Germinal center (tissue), 1 donor: ENCODE data around the gene SCOC.
"Not testable (repeated sequence)": the region's sequence is repeated elsewhere in the genome, so short reads cannot be mapped to it uniquely, and the experiment has no call there.

Experiments used
- DNase-seq: peaks from one replicate; pipeline ENCODE4 v3.0.0; 2012; ENCODE audit warnings: mixed read lengths, low spot score

SCOC gene

DNA sequence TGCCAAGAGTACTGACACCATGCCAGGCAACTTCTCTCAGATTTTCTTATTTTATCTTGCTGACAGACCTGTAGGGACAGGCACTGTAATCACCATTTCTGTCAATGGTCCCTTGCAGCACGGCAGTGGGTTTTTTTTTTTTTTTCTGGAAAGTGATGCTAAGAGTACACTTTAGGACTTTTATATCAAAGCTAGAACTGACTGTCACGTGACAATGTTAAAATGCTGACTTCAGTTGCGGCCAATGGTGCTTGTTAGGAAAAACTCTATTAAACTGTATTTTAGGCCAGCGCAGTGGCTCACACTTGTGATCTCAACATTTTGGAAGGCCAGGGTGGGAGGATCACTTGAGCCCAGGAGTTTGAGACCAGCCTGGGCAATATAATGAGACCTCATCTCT, 12.3 kb upstream of the SCOC start:
- DNase-seq, result no peak

DNA sequence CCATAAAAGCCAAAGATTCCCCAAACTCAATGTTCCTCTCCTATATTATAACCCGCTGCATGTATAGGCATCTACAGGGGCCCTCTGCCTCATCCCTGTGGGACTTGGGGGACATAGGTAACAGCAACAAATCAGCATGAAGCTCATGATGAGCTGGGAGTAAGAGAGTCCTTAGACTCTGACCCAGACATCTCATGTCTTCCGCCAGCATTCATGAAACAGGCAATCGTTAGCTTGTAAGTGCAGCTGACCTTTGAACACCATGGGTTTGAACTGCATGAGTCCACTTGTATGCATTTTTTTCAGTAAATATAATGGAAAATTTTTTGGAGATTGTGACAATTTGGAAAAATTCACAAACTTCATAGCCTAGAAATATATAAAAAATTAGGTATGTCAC, 10.4 kb upstream of the SCOC start:
- no peak for DNase-seq

DNA sequence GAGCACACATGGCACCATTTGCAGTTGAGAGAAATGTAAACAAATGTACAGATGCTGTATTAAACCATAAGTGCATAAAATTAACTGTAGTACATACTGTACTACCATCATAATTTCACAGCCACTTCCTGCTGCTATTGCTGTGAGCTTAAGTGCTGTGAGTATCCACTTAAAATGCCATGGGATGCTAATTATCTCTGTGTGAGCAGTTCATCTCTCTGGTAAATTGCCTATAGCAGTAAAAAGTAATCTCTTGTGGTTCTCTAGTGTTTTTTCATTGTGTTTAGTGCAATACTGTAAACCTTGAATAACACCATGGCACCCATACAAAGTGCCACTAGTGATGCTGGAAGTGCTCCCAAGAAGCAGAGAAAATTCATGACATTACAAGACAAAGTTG, 9.9 kb upstream of the SCOC start:
- DNase-seq, result no peak

DNA sequence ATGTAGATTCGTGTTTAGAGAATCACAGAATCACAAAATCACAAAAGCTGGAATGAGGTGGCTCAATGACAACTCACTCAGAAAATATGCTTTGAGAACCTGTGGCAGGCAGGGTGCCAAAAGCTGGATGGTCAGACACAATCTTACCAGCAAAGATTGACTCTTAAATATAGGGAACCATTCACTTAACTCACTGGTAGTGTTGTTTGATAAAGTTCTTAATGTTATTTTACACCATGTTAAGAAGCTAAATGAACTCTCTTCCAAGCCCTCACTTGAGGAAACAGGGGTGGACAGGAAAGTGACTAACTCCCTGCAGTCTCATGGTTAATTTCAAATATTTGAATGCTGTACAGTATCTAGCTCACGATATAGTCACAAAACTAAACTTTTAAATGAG, 5.7 kb upstream of the SCOC start:
- DNase-seq, result no peak

DNA sequence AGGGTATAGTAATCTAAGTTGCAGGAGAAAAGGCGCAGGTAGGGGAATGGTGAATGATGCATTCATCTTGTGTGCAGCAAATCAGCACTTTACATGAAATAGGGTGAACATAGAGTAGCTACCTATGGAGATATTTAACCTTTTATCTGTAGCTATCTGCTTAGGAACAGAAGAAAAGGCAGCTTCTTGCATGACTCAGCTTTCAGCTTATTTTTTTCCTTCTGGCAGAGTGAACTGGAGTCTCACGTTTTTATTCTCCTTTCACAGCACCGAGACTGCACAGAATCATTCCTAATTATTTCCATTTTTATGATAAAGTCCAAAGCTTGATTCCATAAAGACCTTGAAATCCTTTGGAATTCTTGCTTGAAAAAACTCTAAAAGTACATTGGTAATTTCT, 4.8 kb upstream of the SCOC start:
- no peak for DNase-seq

DNA sequence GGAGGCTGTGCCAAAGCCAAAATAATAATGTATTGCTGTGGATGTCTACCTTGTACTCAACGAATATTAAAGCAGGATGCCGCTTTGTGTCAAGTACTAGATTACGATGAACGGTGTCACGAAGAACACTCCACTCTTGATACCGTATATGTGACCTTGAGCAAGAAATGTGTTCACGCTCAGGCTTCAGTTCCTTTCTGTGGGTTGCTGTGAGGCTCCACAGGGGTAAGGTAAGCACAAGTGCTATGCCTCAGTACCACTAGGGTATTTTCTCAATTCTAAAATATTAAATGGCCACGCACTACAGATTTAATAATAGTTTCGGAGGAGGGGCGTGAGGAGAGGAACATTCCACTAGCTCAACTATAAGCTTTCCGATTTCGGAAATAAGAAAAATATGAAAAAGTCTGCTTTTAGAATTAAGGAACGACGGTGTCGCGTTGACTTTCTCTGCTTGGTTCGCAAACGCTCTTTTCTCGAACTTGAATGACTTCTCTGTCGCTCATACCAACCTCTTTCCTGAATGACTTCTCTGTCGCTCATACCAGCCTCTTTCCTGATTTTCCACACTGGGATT, 607 bp upstream of the SCOC start:
- peak; percentile 59 for DNase-seq

DNA sequence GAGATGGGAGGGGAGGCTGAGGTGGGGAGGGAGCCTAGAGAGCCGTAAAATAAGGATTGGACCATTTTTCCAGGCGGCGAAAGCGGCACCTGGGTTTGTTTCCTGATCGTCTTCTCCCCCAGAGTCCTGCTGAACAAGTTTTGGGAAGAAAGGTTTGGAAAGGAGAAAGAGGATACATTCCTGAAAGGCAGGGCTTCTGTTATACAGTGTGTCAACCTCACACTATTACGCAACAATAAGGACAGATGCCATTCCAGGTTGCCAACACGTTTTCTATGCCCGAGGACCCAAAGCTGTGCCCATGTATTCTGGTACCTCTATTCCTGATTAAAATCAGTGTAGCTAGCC, 658 bp downstream of the SCOC start:
- DNase-seq, result no peak

DNA sequence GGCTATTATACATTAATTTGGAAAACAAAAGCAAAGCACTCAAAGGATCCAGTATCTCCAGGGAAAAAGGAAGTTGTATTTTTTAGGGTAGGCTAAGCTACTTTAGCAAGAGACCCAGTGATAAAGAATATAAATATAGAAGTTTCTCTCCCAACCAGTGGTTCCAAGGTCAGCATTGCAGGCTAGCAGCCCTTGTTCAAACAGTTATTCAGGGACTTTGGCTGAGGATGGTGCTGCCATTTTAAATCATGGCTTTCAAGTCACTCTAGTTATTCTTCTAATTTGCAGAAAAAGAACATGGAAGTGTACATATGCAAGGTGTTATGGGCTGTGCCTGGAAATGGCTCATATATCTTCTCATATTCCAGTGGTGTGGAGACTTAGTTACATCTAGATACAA, 9.3 kb downstream of the SCOC start:
- DNase-seq, result no peak

DNA sequence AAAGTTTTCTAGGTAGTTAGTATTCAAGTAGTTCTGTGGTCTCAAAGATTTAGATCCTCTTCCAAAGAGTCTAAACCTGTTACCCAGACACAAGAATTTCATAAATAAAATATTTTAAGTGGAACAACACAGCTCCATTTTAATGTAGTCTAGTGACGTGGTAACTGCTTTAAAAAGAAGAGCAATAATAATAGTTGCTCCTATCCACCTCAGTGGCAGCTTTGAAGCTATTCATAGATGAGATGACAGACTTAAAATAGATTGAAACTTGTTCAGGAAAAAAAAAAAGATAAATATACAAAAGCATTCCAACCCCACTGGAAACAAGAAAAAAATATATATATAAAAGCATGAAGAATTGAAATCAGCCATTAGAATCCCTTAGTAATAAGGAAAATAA, 14.6 kb downstream of the SCOC start:
- no peak for DNase-seq

DNA sequence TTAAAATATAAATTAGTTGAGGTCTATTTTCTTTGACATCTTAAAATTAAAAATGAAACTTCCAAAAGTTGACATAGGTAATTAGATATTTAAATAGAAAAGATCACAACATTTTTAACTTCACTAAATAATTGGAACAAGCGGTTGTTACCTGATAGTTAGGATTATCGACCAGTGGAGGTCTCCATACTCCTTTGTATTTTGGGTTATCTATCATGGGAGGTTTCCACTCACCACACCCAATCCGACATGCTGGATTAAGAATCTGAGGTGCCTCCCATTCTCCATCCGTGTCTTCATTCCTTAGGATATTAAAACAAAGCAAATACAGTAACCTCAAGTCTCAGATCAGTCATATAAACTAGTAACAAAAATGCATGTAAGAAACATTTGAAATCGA, 22.2 kb downstream of the SCOC start:
- no peak for DNase-seq

DNA sequence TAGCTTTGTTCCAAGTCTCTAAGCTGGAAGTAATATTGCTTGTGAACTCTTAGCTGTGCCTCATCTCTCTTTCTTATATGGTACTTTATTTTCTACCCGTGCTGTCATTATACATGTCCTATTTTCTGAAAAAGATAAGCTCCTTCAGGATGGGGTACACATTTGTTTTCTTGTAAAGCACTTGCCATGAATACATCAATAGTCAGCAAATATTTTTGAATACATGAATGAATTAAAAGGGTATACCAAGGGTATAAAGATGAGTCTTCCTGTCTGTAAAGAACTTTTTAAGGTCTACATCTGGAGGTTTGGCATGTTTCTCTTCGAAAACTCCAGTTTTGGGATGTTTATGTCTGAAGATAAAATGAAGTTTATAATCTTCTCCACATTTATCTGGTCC, 26.7 kb downstream of the SCOC start:
- no peak for DNase-seq

DNA sequence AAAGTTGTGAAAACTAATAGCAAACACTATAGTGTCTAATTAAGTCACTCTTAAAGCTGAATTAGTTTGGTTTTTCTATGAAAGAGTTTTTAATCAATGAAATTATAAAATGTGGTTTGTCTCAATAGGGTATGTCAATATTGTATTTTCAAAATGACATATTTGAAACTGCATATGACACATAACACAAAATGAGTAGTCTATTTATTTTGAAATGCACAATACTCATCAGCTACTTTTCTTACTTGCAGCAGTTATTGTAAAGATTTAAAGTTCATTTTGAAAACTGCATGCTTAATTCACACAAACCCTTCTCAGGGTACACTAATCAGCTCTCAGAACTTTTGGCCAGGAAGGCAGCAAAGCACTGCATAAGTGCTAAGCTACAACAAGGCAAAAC, 32.8 kb downstream of the SCOC start:
- no peak for DNase-seq

DNA sequence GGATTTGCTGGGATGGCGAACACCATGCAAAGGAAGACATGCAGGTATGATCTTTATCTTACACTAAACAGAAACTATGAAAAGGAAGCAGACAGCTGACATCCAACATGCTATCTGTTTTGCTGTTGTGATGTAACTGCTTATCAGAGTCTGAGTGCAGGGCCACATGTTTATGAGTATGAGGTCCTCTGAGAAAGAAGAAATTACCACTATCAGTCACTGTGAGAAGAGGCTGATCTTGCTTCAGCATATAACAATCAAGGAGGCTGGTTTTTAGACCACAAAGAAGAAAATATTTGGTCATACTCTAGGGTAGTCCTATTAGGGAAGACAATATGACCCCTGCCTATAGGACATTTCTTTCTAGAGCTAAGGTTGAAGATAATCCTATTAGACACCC, 35.5 kb downstream of the SCOC start:
- no peak for DNase-seq

DNA sequence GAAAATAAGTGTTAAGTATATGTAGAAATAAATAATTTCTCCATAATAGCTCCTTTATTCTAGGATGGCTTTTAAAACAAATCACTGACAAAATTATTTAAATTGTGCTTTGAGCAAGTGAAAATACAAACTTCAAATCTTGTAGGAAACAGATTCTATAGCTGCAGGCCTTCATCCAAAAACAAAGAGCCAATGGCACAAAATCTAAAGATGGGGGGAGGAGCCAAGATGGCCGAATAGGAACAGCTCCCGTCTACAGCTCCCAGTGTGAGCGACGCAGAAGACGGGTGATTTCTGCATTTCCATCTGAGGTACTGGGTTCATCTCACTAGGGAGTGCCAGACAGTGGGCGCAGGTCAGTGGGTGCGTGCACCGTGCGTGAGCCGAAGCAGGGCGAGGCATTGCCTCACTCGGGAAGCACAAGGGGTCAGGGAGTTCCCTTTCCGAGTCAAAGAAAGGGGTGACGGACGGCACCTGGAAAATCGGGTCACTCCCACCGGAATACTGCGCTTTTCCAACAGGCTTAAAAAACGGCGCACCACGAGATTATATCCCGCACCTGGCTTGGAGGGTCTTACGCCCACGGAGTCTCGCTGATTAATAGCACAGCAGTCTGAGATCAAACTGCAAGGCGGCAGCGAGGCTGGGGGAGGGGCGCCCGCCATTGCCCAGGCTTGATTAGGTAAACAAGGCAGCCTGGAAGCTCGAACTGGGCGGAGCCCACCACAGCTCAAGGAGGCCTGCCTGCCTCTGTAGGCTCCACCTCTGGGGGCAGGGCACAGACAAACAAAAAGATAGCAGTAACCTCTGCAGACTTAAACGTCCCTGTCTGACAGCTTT, 39.9 kb downstream of the SCOC start:
- DNase-seq, result not testable (repeated sequence)

DNA sequence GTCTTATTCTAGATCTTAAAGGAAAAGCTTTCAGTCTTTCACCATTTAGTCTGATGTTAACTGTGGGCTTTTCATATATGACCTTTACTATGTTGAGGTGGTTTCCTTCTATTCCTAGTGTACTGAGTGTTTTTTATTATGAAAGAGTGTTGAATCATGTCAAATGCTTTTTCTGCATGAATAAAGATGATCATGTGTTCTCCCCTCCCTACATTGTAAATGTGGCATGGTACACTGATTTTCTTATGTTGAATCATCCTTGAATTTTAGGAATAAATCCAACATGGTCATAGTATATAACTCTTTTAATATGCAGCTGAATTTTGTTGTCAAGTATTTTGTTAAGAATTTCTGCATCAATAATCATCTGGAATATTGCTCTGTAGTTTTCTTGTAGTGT, 49.7 kb downstream of the SCOC start:
- no peak for DNase-seq

DNA sequence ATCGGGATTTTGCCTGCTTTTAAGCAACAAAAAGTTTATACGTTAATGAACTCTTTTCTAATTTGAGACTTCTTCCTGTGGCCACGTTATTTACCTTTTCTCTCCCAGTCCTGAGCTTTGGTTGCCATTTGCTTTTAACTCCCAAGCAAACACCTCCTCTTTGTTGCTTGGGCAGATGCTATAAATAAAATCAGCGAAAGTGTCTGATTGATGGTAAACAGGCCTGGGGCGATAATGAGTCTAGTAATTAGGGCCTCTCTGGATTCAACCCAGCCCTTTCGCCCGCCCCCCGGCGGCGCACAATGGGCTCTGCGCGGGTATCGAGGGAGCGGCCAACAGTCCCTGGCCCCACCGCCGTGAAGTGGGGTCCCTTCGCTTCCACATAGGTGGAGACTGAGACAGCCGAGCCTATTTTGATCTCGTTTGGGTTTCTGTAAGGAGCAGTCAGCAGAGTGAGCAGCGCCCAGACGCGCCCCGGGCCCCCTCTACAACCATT, 53.2 kb downstream of the SCOC start:
- DNase-seq, result peak; percentile 48

DNA sequence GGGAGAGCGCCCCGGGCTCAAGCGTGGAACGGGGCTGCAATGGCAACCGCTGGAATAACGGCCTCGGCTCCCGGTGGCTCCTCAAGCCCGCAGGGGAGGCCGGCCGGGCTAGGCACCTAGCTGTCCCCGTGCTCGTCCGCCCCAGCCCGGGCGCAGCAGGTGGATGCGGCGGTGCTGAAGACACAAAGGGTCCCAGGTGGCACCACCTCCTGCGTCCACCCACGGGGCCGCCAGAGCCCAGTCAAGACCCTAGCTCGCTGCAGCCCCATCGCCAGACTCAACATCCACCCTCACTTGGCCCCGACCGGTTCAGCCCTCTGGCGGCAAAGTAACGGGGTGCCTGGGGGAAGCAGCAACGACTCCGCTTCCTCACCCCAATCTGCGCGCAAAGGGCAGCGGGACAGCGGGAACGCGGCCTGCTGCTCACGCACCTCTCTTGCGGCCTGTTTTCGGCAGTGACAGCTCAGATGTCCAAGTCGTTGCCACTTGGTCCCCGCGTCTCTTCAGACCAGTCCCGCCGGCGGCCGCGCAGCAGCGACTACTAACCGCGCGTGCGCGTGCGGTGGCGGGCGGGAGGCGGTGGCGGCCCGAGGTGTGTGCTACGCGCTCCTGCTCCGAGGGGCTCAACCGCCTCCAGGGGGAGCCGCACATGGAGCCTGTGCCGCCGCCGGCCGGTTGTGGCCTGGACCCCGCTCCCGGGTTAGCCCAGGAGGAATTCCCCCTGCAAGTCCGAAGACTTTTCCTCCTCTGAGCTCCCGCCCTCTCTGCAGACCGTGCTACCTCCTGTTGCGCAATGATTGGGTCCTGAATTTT, 53.9 kb downstream of the SCOC start, which contains the start of gene CLGN:
TSS of gene CLGN (minus strand) at position 543 of the 813 bp plus-strand sequence. CDS start 14,570 bp downstream, outside the sequence.
- peak; percentile 84 for DNase-seq

DNA sequence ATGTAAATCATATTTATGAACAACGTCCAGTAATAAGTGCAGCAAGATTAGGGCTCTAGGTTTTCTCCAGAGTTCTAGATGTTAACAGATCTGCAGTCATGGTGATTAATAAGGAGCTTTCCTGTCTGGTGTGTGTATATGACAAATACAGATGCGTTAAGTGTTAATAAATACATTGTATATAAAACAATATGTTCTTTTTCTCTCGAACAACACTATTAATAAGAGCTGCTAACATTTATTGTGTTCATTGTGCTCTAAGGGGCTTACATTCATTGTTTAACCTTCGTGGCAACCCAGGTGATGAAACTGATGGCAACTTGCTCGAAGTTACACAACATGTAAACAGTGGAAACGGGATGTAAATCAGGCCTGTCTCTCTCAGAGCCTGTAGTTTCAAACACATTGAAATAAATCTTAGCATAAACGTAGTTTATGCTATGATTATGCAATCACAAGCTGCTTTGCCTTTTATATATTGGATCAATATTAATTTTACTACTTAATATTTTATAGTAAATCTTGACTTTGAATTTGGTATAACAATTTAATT, 54.5 kb downstream of the SCOC start:
- no peak for DNase-seq
